Transverse colon (tissue), 3 donors: ENCODE results near the gene EHD2.

Experiments used
- EP300 ChIP-seq: sonication (generic); formaldehyde crosslinking; IDR thresholded peaks from one replicate; pipeline ENCODE4 v1.6.1; 2017; ENCODE audit warnings: antibody characterized with exemption, low read depth
- POLR2A ChIP-seq: fragments of 450-650 bp; IDR thresholded peaks from one replicate; pipeline ENCODE4 v1.6.1; 2016; ENCODE audit warnings: antibody characterized with exemption, mild to moderate bottlenecking, moderate library complexity
- TF ChIP-seq, protein P1 (sequence below), 5 experiments: fragments of 200-600 bp in 3 of 5; fragments of 450-650 bp in 2 of 5; sonication (generic) in 3 of 5; IDR thresholded peaks; 1 replicate in 2 of 5; 2 replicates in 3 of 5; pipeline ENCODE4 v1.5.1; 2016 to 2017; ENCODE audit warnings: antibody characterized with exemption in 5 of 5, inconsistent platforms in 3 of 5, mild to moderate bottlenecking in 2 of 5, moderate library complexity in 1 of 5

GRCh38 chr19:47740866-47741519, 27.8 kb downstream of the EHD2 start:
- no peak for TF ChIP-seq POLR2A
- TF ChIP-seq, protein P1, sequence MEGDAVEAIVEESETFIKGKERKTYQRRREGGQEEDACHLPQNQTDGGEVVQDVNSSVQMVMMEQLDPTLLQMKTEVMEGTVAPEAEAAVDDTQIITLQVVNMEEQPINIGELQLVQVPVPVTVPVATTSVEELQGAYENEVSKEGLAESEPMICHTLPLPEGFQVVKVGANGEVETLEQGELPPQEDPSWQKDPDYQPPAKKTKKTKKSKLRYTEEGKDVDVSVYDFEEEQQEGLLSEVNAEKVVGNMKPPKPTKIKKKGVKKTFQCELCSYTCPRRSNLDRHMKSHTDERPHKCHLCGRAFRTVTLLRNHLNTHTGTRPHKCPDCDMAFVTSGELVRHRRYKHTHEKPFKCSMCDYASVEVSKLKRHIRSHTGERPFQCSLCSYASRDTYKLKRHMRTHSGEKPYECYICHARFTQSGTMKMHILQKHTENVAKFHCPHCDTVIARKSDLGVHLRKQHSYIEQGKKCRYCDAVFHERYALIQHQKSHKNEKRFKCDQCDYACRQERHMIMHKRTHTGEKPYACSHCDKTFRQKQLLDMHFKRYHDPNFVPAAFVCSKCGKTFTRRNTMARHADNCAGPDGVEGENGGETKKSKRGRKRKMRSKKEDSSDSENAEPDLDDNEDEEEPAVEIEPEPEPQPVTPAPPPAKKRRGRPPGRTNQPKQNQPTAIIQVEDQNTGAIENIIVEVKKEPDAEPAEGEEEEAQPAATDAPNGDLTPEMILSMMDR (IDR thresholded peaks at IDR 0.05) = no peak
- TF ChIP-seq EP300 = no peak
